Ectodermal cell (in vitro differentiated cells): Measurements from ENCODE around the gene GREB1.

Experiments
- H3K27ac ChIP-seq: 2 replicates; pipeline ENCODE4 v1.7.0; 2013; ENCODE audit warnings: mild to moderate bottlenecking, low read depth, low read length; ENCODE audit not compliant: insufficient read depth, poor library complexity, severe bottlenecking
- H3K27me3 ChIP-seq: 2 replicates; pipeline ENCODE4 v1.7.0; 2013; ENCODE audit warnings: mild to moderate bottlenecking, low read length; ENCODE audit not compliant: insufficient read depth, control insufficient read depth, poor library complexity, severe bottlenecking
- H3K36me3 ChIP-seq: one replicate; pipeline ENCODE4 v1.7.0; 2013; ENCODE audit warnings: low read length; ENCODE audit not compliant: control insufficient read depth, insufficient read depth
- H3K4me1 ChIP-seq: one replicate; pipeline ENCODE4 v1.7.0; 2013; ENCODE audit warnings: low read length; ENCODE audit not compliant: control insufficient read depth, insufficient read depth
- H3K4me3 ChIP-seq: 2 replicates; pipeline ENCODE4 v1.7.0; 2013; ENCODE audit warnings: low read depth, low read length, control low read depth; ENCODE audit not compliant: insufficient read depth
- H3K9me3 ChIP-seq: 2 replicates; pipeline ENCODE4 v1.7.0; 2013; ENCODE audit warnings: mild to moderate bottlenecking, low read length, moderate library complexity; ENCODE audit not compliant: control insufficient read depth
- WGBS, 2 experiments: methylation state at CpG; one replicate each; pipeline ENCODE4 v1.1.7; 2013; ENCODE audit warnings: missing lambda C conversion rate in 2 of 2; 5-methylcytosine and 5-hydroxymethylcytosine counted together

GREB1 gene

DNA sequence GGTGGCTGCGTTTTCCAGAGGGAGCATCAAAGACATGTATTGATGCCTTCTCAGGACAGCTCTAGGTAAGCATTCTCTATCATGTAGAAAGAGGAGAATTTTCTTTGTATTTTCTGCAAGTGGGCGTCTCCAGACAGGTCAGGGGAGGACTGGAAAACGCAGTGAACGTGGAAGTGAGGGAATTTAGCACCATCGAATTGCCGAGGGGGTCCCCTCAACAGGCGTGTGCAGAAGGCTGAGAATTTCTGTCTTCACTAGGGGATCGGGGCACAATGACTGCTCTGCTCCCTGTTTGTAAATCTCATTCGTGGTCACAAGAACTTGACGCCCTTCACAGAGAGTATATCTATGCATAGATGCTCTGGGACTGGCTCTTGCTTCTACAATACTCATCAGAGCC, 141.1 kb downstream of the GREB1 start:
- H3K9me3 ChIP-seq, result no peaks in the 10 kb centered on the region
- WGBS, 2 experiments, result 88 to 90% methylated on average over 10 of the region's 10 CpGs
- H3K27me3 ChIP-seq, result peaks cover 12% of the 10 kb centered on the region
- no peak overlapping the region for H3K27ac ChIP-seq
- no peak overlapping the region for H3K4me3 ChIP-seq
- H3K36me3 ChIP-seq, result no peaks in the 10 kb centered on the region
- peaks cover 15% of the 10 kb centered on the region for H3K4me1 ChIP-seq

DNA sequence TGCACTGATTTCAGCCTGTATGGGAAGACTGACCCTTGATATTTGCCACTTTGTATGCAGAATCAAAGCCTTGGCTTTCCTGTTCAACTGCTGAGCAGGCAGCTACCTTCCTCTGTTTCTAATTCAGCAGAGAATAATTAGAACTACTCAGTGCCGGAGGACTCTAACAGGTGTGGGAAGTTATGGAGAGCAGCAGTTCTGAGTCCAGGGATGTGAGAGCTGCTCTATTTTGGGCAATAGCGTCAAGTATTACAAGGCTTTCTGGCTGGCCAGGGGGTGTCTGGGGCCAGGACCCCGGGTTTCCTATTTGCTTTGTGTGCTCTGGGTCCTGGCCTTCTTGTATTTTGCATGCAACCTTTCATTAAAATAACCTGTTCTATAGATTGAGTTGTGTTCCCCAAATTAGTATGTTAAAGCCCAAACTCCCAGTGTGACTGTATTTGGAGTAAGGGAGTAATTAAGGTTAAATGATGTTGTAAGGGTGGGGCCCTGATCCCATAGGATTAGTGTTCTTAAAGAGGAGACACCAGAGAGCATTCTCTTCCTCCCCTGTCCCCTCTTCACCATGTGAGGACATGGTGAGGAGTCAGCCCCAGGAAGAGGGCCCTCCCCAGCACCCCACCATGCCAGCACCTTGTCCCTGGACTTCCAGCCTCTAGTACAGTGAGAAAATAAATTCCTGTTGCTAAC, 141.7 kb downstream of the GREB1 start:
- 92 to 94% methylated on average over 3 of the region's 3 CpGs for WGBS, 2 experiments
- no peaks in the 10 kb centered on the region for H3K9me3 ChIP-seq
- peaks cover 6% of the 10 kb centered on the region for H3K27me3 ChIP-seq
- no peak overlapping the region for H3K4me3 ChIP-seq
- H3K4me1 ChIP-seq, result peaks cover 10% of the 10 kb centered on the region
- H3K27ac ChIP-seq, result no peak overlapping the region
- H3K36me3 ChIP-seq, result no peaks in the 10 kb centered on the region

GRCh38 chr2:11676640-11677039, 142.8 kb downstream of the GREB1 start:
- Histone ChIP-seq H3K27ac (no peak overlapping the region), H3K36me3 (no peaks in the 10 kb centered on the region), H3K9me3 (no peaks in the 10 kb centered on the region), H3K4me1 (peaks cover 11% of the 10 kb centered on the region), H3K27me3 (no peaks in the 10 kb centered on the region), H3K4me3 (no peak overlapping the region)
- WGBS, 2 experiments, result 77% methylated on average over 11 of the region's 11 CpGs

DNA sequence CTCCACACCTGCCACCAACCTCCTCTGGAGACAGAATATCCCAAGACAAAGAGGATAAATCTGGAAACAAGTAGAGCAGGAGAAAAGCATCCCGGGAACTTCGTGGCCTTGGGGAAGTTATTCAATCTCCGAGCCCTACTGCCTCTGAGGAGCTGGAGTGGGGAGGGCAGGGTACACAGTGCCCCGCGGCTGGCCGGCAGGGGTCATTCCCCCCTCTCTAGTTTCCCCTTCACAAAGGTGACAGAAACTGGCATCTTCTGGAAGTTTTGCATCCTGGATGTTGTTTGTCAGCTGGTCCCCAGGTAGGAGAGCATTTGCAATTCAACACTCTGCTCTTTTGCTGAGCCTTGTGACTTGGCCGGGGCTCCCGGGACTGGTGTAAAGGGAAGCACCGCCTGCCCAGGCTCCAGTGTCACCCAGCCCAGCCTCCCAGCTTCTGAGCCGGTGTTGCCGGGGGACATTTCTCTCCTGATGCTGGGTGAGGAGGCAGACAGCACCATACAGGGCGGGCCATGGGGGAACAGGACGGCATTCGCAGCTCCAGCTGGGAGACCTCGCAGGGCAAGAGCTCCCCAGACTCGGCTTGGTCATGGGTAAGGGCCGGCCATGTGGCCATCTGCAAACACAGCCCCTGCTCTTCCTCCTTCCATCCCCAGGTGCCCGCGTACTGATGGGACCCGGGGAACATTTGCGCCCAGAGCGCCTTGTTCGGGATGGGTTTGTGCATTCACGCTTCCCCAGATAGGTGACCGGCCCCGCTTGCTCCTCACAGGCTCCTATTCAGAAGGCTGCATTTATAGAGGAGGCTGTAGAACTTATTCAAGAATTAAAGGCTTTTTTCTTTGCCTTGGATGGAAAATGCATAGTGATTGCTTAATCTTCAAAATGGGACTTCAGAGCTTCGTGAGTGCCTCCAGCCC, 143.6 kb downstream of the GREB1 start:
- Histone ChIP-seq H3K9me3 (no peaks in the 10 kb centered on the region), H3K4me3 (no peak overlapping the region), H3K27ac (no peak overlapping the region), H3K27me3 (no peaks in the 10 kb centered on the region), H3K36me3 (no peaks in the 10 kb centered on the region), H3K4me1 (peaks cover 13% of the 10 kb centered on the region)
- WGBS, 2 experiments, result 61 to 63% methylated on average over 27 of the region's 27 CpGs

DNA sequence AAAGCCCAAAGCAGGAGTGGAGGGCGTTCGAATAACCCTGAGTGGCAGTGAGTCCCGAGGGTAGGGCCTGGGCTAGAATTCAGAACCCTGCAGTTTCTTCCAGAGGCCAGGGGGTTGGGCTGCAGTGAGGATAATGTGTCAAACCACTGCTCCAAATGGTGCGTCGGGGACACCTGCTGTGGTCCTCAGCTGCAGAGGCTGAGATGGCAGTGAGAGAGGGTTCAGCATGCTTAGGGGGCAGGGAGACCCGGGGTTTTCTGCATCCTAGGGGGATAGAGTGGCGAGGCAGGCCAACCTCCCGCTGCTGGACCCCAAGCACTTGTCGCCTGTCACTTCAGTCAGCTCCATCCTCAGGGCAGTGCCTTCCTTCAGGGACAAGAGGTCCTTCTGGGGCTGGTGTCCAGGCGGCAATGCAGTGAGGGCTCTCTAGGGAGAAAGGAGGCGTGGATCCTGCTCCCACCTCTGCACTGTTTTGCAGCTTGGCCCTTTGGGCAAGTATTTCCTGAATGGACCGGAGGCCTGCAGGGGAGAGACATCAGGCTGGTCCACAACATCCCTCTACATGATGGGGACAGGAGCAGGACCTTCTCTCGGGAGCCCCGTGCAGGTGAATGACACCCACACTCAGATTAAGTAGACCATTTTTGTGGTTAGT, 144.6 kb downstream of the GREB1 start:
- Histone ChIP-seq H3K9me3 (no peaks in the 10 kb centered on the region), H3K4me1 (peaks cover 13% of the 10 kb centered on the region), H3K27me3 (no peaks in the 10 kb centered on the region), H3K4me3 (no peak overlapping the region), H3K27ac (no peak overlapping the region), H3K36me3 (no peaks in the 10 kb centered on the region)
- 75% methylated on average over 14 of the region's 14 CpGs for WGBS, 2 experiments

DNA sequence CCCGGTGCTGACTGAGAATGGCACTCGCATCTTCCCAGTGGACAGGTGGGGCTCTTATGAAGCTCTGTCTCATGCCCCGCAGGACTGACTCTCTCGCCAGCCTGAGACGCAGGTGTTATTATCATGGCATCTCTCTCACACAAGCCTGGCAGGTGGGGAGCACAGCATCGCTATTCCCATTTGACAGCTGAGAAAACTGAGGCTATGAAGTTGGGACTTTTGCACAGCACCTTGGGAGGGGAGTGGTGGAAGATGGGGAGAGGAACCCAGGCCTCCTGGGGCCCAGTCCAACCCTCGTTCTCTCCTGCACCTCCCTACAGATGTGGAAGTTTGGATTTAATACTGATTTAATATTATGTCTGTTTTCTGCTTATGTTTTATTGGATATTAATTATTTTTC, 145.2 kb downstream of the GREB1 start:
- Histone ChIP-seq H3K27ac (no peak overlapping the region), H3K9me3 (no peaks in the 10 kb centered on the region), H3K4me3 (no peak overlapping the region), H3K4me1 (peaks cover 13% of the 10 kb centered on the region), H3K36me3 (no peaks in the 10 kb centered on the region), H3K27me3 (no peaks in the 10 kb centered on the region)
- WGBS, 2 experiments, result 78% methylated on average over 6 to 7 of the region's 7 CpGs

- 89 to 91% methylated on average over 13 of the region's 13 CpGs for WGBS, 2 experiments
Measured at GRCh38 chr2:11679486-11680181, 145.8 kb downstream of the GREB1 start.

DNA sequence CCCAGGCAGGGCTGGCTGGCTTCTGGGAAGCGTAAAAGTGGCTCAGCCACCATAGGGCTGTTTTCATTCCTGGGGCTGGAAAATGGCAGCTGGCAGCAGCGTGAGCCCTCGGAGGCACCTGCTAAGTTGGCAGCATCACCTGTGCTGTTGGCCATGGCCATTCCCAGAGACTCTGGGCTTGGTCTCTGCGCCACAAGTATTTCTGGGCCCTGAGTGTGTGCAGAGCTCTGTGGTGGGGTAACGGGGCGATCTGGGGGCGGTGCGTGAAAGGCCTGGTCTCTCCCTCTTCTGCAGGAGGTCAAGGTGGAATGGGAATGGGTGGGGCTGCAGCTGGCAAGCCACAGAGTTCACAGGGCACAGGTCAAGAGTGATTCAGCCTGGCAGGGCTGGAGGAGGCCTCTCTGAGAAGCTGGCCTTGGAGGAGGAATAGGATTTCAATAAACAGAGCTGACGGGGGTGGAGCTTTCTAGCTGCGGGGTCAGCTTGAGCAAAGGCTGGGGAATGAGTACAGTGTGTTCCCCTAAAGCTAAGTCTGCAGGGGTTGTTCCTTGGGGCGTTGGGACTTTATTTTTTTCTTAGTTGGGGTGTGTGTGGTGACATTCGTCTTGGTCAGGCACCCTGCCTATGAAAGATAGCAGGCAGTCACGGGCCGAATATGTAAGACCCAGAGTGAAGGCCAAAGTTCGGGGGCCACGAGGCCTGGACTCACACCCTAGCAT, 146.5 kb downstream of the GREB1 start:
- H3K4me3 ChIP-seq, result no peak overlapping the region
- WGBS, 2 experiments, result 86 to 90% methylated on average over 16 of the region's 16 CpGs
- no peak overlapping the region for H3K27ac ChIP-seq
- H3K4me1 ChIP-seq, result peaks cover 13% of the 10 kb centered on the region
- no peaks in the 10 kb centered on the region for H3K9me3 ChIP-seq
- no peaks in the 10 kb centered on the region for H3K27me3 ChIP-seq
- no peaks in the 10 kb centered on the region for H3K36me3 ChIP-seq

More at GRCh38 chr2:11679486-11680181, 145.8 kb downstream of the GREB1 start:
- Histone ChIP-seq H3K36me3 (no peaks in the 10 kb centered on the region), H3K27me3 (no peaks in the 10 kb centered on the region), H3K4me3 (no peak overlapping the region), H3K9me3 (no peaks in the 10 kb centered on the region), H3K4me1 (peaks cover 13% of the 10 kb centered on the region), H3K27ac (no peak overlapping the region)

- no peak overlapping the region for H3K4me3 ChIP-seq
- peaks cover 13% of the 10 kb centered on the region for H3K4me1 ChIP-seq
- no peaks in the 10 kb centered on the region for H3K27me3 ChIP-seq
- WGBS, 2 experiments, result 91 to 92% methylated on average over 15 of the region's 15 CpGs
- H3K9me3 ChIP-seq, result no peaks in the 10 kb centered on the region
- H3K36me3 ChIP-seq, result no peaks in the 10 kb centered on the region
- H3K27ac ChIP-seq, result no peak overlapping the region
Measured at GRCh38 chr2:11680901-11681721, 147.3 kb downstream of the GREB1 start.
